Measurements from ENCODE around the gene CCNY.

DNA sequence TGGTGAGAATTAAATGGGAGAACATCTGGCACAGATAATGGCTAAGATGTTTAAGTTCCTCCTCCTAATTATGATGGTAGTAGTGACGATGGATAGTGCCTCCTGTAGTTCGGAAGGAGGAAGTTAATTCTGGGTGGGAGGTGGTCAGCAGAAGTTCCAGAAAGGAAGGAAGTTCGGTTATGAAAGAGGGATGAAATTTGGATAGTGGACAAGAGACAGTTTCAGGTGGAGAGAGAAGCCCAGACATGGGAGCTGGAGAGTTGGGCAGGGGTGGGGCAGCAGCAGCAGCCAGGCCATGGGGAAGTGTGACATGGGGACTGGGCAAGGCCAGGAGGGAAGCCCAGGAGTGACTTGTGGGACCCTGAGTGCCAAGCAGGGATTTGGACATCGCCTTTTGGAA is 99.5 kb downstream of the CCNY start:
- TF ChIP-seq POLR2A (IDR thresholded peaks at IDR 0.05; ENCODE audit: low read depth, low read length), result no peak
- no peak for TF ChIP-seq POLR2AphosphoS5 (IDR thresholded peaks at IDR 0.05; ENCODE audit: low read depth, low read length)
- TF ChIP-seq TAF1 (IDR thresholded peaks at IDR 0.05; ENCODE audit: low read depth, low read length), result no peak
- no peak for TF ChIP-seq SPI1 (IDR thresholded peaks at IDR 0.05; ENCODE audit: low read depth, low read length)
- no peak for TF ChIP-seq POU2F2 (IDR thresholded peaks at IDR 0.05; ENCODE audit: low read depth, low read length)

Measured in GM12891 (cell line).